OCI-LY1 (cell line): ENCODE results near the gene MAJIN.
A peak's percentile ranks its signal among the peaks of the same experiment; 100 is the strongest.

ENCODE experiments used
- H2AFZ ChIP-seq: fragments of 200-600 bp; sonication (generic), shearing (Covaris generic); 2 replicates; pipeline ENCODE4 v1.6.0; 2014; ENCODE audit warnings: antibody characterized with exemption, mild to moderate bottlenecking, low read length
- H3F3A ChIP-seq: fragments of 200-600 bp; sonication (generic), shearing (Covaris generic); 2 replicates; pipeline ENCODE4 v1.6.0; 2014; ENCODE audit warnings: mild to moderate bottlenecking, antibody characterized with exemption, low read length, moderate library complexity; ENCODE audit not compliant: insufficient read depth
- H3K27ac ChIP-seq: fragments of 200-600 bp; sonication (generic); 2 replicates; pipeline ENCODE4 v1.5.1; 2014; ENCODE audit warnings: low read length, mixed run types, mild to moderate bottlenecking, low read depth; ENCODE audit not compliant: poor library complexity, severe bottlenecking
- H3K27me3 ChIP-seq: fragments of 200-600 bp; sonication (generic); 2 replicates; pipeline ENCODE4 v1.6.0; 2014; ENCODE audit warnings: antibody characterized with exemption, mild to moderate bottlenecking, low read length, moderate library complexity; ENCODE audit not compliant: insufficient read depth
- H3K36me3 ChIP-seq: fragments of 200-600 bp; sonication (generic); 2 replicates; pipeline ENCODE4 v1.6.1; 2014; ENCODE audit warnings: mild to moderate bottlenecking, antibody characterized with exemption, low read length, moderate library complexity, mixed read lengths; ENCODE audit not compliant: insufficient read depth
- H3K4me1 ChIP-seq: fragments of 200-600 bp; sonication (generic); 2 replicates; pipeline ENCODE4 v1.5.1; 2014; ENCODE audit warnings: mild to moderate bottlenecking, low read length, moderate library complexity; ENCODE audit not compliant: insufficient read depth, severe bottlenecking
- H3K4me2 ChIP-seq: fragments of 200-600 bp; sonication (generic), shearing (Covaris generic); 2 replicates; pipeline ENCODE4 v1.6.1; 2014; ENCODE audit warnings: low read length
- H3K4me3 ChIP-seq: fragments of 200-600 bp; sonication (generic); 2 replicates; pipeline ENCODE4 v1.5.1; 2014; ENCODE audit warnings: low read length, low read depth, mild to moderate bottlenecking, mixed read lengths; ENCODE audit not compliant: poor library complexity, severe bottlenecking
- H3K79me2 ChIP-seq: fragments of 200-600 bp; shearing (Covaris generic); 2 replicates; pipeline ENCODE4 v1.6.1; 2016; ENCODE audit warnings: mixed run types, low read length, mixed read lengths; ENCODE audit not compliant: insufficient read depth
- H3K9ac ChIP-seq: fragments of 200-600 bp; sonication (generic), shearing (Covaris generic); 2 replicates; pipeline ENCODE4 v1.6.1; 2014; ENCODE audit warnings: mild to moderate bottlenecking, low read length, mixed read lengths
- H3K9me2 ChIP-seq: fragments of 200-600 bp; sonication (generic), shearing (Covaris generic); 2 replicates; pipeline ENCODE4 v1.6.1; 2014; ENCODE audit warnings: low read depth, mild to moderate bottlenecking, low read length, mixed read lengths
- H3K9me3 ChIP-seq: fragments of 200-600 bp; shearing (Covaris generic); 2 replicates; pipeline ENCODE4 v1.6.1; 2014; ENCODE audit warnings: low read length, mixed read lengths
- H4K20me1 ChIP-seq: fragments of 200-600 bp; sonication (generic), shearing (Covaris generic); 2 replicates; pipeline ENCODE4 v1.6.0; 2016; ENCODE audit warnings: mild to moderate bottlenecking, low read length; ENCODE audit not compliant: insufficient read depth
- CTCF ChIP-seq: fragments of 200-600 bp; sonication (generic), shearing (Covaris generic); IDR thresholded peaks from 2 replicates; pipeline ENCODE4 v1.5.1; 2017; ENCODE audit warnings: mild to moderate bottlenecking, antibody characterized with exemption, low read length, moderate library complexity, mixed read lengths
- EZH2 ChIP-seq: fragments of 200-600 bp; sonication (generic), shearing (Covaris generic); IDR thresholded peaks from 2 replicates; pipeline ENCODE4 v1.8.0; 2017; ENCODE audit warnings: borderline replicate concordance, mixed run types, mild to moderate bottlenecking, antibody characterized with exemption, low read length, moderate library complexity, mixed read lengths

Gene MAJIN

GRCh38 chr11:64888406-64888728 lies 83.5 kb downstream of the MAJIN start:
- no peaks in the 10 kb centered on the region for H3F3A ChIP-seq
- no peaks in the 10 kb centered on the region for H3K36me3 ChIP-seq
- peak overlapping the region; percentile 66 for H3K9ac ChIP-seq
- H3K9me3 ChIP-seq = no peaks in the 10 kb centered on the region
- H3K79me2 ChIP-seq = no peaks in the 10 kb centered on the region
- no peaks in the 10 kb centered on the region for H3K27me3 ChIP-seq
- 0 out of 2 replicates have a peak overlapping the region, but pooled peaks have one; percentile 36 for H2AFZ ChIP-seq
- peaks cover 54% of the 10 kb centered on the region for H3K4me1 ChIP-seq
- peak overlapping the region; percentile 80 for H3K27ac ChIP-seq
- TF ChIP-seq CTCF (no peak), EZH2 (no peak)
- H3K4me2 ChIP-seq = peak overlapping the region; percentile 76
- no peaks in the 10 kb centered on the region for H4K20me1 ChIP-seq
- H3K4me3 ChIP-seq = peak overlapping the region; percentile 52
- H3K9me2 ChIP-seq = no peaks in the 10 kb centered on the region
